CD4-positive, alpha-beta T cell treated with Interleukin-17A for 4 hours (primary cell): ENCODE measurements around the gene MAST2.
"Not testable (repeated sequence)": the region's sequence is repeated elsewhere in the genome, so short reads cannot be mapped to it uniquely, and the experiment has no call there.

Experiments
- DNase-seq: peaks from one replicate; pipeline ENCODE4 v3.0.0-alpha.2; 2020; ENCODE audit warnings: mixed read lengths

Gene MAST2

DNA sequence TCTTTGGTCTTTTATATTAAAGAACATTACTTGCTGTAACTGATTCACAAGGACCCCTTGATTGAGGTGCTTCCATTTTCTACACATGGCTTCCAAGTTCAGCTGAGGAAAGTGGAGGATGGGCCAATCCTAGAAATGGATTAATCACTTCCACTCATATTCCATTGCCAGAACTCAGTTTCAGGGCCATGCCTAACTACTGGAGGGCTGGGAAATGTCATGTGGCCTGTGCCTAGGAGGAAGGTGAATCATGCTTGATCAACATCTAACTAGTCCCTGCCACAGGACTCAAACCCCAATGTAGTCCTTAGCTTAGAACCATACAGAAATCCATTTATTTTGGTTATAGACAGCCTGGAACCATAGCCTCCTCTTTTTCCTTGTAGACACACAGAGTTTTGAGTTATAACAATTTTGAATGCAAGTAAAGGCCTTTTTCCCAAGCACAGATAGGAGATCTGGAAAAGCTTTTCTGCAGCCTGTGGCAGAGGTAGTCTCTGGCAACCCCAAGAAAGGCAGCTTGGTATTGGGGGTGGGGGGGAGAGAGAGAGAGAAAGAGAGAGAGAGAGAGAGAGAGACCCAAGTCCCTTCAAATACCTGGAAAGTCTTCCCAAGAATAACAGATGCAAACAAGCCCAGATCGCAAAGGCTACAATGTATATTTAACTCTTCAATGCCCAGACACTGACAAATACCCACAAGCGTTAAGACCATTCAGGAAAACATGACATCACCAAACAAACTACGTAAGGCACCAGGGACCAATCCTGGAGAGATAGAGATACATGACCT lies 12.5 kb downstream of the MAST2 start:
- no peak for DNase-seq

DNA sequence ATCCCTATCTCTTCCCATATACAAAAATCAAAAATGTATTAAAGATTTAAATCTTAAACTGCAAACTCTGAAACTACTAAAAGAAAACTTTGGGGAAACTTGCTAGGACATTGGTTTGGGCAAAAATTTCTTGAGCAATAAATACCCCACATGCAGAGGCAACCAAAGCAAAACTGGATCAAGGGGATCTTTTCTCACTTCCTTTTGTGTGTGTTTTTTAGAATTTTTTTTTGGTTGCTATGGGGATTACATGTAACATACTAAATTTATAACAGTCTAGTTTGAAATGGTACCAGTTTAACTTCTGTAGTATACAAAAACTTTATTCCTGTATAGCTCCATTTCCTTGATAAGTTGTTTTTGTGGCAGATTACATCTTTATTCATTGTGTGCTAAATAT lies 16.8 kb downstream of the MAST2 start:
- DNase-seq = no peak

DNA sequence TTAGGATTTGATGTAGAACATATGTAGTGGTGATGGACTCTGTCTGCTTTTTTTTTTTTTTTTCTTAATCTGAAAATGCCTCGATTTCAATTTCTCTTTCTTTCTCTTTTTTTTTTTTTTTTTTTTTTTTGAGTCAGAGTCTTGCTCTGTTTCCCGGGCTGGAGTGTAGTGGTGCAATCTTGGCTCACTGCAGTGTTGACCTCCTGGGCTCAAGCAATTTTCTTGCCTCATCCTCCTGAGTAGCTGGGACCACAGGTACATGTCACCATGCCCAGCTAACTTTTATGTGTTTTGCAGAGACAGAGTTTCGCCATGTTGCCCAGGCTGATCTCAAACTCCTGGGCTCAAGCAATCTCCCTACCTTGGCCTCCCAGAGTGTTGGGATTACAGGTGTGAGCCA lies 17.4 kb downstream of the MAST2 start:
- no peak for DNase-seq

DNA sequence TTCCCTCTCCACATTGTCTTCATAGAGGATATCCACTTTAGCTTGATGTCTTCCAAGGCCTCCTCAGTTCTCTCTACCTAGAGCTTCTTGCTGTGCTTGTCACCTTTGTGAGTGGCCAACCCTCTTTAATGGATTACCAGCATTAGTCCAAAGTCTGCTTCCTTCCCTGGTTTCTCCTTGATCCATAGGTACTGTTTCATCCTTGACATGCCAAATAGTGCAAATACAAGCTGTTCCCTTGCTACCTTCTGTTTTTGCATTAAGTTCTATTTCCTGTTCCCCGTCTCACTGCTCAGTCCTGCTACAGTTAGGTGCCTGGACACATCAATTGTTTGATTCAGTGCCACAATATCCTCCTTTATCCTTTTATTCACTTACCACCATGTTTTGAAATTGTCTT lies 19.2 kb downstream of the MAST2 start:
- no peak for DNase-seq

DNA sequence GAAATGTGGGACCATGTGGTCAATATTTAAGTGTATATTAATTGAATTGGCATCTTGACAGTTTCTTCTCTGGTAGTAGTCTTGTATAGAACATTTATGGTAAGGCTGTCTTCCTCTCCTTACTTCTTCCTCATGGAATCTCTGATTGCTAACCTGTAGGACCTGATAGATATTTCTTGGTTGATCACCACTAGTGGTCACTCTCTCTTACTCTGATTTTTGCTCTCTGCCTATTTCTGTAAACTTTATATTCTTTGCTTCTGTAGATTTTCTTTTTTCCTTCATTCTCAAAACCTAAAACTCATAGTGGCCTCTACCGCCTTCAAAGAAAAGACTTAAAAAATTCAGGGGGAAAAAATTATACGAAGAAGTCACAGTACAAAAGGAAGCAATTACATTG lies 21.2 kb downstream of the MAST2 start:
- DNase-seq = no peak

DNA sequence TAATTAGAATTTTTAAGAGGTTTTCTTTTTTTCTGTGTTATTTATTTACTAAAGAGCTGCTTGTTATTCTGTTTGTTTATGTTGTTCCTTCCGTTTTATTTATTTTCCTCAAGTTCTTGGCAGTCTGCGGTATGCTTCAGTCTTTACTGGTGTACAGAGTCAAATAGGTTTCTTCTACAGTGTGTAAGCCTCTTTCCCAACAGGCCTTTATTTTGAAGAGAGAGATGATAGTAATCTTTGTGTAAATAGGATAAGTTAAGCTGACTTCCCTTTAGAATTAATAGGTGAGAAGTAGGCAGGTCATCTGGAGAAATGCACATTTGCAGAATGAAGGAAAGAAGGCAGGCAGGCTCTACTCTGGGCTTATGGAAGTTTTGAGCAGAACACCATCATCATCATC lies 23.8 kb downstream of the MAST2 start:
- no peak for DNase-seq

DNA sequence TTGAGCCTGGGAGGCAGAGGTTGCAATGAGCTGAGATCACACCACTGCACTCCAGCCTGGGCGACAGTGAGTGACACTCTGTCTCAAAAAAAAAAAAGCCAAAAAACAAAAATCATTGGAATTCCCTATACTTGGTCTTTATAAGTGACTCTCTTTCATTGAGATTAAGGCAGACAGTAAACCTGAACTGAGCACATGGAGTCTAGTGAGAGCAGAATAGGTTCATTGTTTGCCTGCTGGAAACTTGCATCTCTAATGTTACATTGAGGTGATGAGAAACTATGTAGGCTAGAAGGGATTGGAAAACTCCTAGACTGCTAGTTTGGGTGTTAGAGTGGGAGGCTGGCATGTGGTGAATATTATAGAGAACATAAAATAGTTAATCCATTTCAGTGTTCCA lies 25.4 kb downstream of the MAST2 start:
- DNase-seq = no peak

DNA sequence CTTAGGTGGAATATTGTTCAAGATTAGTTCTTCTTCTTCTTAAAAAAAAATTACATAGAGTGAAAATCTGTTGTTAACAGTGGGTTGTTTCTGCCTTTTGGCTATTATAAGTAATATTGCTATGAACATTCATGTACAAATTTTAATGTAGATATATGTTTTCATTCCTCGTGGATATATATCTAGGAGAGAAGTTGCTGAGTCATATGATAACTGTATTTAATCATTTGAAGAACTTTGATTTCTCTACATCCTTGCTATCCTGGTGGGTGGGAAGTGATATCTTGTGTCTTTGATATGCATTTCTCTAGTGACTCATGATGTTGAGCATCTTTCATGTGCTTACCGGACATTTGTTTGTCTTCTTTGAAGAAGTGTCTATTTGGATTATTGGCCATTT lies 29.9 kb downstream of the MAST2 start:
- DNase-seq = no peak

DNA sequence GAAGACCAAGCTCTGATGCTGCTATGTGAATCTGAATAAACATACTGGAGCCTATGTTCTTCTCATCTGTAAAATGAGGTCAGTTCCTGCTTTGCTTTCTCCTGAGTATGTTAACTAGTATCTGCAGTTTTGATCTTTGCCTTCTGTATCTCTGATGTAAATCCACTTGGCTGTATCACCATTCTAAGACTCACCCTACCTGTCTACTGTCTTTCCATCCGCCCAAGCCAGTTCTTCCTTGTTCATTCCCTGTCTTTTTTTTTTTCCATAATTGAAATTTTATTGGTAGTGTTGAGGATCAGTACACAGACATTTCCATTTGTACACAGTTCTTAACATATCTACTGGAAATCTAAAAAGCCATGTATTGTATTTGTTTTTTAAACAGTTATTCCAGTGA lies 31.3 kb downstream of the MAST2 start:
- DNase-seq = no peak

DNA sequence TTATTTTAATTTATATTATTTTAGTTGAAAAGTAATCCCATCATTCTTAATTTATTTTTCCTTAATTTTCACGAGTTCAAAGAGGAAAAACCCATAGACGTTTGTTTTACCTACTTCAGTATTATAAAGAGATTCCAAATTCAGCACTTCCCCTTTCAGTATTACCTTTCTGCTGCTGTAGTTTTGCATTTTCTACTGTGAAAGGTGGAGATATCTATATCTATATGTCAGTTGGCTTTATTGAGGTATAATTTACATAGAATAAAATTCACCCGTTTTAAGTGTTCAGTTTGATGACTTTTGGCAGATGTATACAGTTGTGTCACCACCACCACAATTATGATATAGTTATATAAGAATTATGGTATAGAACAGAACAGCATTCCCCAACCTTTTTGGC lies 33.0 kb downstream of the MAST2 start:
- no peak for DNase-seq

DNA sequence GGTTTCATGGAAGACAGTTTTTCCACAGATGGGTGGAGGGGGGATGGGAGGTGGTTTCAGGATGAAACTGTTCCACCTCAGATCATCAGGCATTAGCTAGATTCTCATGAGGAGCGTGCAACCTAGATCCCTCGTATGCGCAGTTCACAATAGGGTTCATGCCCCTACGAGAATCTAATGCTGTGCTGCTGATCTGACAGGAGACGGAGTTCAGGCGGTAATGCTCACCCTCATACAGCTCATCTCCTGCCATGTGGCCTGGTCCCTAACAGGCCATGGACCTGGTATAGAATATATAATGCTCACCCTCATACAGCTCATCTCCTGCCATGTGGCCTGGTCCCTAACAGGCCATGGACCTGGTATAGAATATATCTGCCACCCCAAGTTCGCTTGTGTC lies 33.4 kb downstream of the MAST2 start:
- not testable (repeated sequence) for DNase-seq

DNA sequence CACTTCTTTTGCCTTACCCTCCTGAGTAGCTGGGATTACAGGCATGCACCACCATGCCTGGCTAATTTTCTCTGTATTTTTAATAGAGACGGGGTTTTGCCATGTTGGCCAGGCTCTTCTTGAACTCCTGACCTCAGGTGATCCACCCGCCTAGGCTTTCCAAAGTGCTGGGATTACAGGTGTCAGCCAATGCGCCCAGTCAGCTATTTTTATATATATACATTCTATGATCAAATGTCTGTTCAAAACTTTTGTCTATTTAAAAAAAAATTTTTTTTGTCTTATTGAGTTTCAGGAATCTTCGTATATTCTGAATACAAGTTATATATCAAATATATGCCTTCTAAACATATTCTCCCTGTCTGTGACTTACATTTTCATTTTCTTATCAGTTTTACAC lies 34.9 kb downstream of the MAST2 start:
- not testable (repeated sequence) for DNase-seq

DNA sequence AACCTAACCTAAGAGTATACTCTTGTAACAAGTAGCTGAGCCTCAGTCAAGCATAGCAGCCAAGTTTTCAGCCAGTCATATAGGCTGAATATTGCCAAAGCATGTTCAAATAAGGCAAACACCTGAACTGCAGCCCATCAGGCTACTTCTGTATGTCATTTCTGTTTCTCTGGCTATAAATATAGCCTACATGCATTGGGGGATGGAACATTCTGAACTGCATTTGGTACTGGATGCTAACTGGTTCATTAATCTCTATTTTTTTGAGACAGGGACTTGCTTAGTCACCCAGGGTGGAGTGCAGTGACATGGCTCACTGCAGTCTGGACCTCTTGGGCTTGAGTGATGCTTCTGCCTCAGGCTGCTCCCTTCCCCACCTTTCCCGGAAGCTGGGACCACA lies 37.3 kb downstream of the MAST2 start:
- DNase-seq = no peak

DNA sequence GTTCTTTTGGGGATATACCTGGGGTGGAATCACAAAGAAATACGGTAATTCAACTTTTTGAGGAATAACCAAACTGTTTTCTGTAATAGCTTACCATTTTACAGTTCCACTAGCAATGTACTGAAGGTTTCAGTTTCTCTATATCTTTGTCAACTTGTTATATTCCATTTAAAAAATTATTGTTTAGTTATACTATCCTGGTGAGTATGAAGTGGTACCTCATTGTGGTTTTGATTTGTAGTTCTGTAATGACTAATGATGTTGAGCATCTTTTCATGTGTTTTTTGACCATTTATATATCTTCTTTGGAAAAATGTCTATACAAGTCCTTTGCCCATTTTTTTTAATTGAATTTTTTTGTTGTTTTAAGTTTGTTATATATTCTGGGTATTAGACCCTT lies 39.4 kb downstream of the MAST2 start:
- DNase-seq = no peak

DNA sequence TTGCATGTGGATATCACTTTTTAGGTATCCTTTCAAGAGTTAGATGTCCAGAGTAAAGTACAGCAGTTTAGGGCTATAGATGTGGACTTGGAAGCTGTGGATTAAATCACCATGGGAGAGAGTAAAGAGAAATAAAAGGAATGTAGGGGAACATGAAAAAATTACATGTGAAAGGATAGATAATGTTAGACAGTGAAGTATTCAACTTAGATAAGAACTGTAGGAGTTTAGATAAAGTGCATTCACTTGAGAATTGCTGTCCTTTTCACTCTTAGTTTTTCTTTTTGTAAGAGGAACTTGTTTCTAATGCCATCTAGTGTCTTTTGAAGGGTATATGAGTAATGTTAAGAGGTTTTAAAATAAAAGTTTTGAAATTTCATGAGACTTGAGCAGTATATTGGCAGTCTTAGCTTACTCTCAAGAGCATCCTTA lies 40.1 kb downstream of the MAST2 start:
- no peak for DNase-seq

DNA sequence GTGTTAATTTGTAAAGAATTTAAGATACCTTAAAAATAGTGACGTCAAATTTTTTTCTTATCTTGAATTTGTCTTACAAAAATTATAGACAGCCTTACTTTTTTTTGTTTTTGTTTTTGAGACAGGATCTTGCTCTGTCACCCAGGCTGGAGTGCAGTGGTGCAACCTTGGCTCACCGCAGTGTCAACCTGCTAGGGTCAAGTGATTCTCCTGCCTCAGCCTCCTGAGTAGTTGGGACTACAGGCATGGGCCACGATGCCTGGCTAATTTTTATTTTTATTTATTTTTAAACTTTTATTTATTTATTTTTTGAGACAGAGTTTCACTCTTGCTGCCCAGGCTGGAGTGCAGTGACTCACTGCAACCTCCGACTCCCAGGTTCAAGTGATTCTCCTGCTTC lies 40.6 kb downstream of the MAST2 start:
- not testable (repeated sequence) for DNase-seq

DNA sequence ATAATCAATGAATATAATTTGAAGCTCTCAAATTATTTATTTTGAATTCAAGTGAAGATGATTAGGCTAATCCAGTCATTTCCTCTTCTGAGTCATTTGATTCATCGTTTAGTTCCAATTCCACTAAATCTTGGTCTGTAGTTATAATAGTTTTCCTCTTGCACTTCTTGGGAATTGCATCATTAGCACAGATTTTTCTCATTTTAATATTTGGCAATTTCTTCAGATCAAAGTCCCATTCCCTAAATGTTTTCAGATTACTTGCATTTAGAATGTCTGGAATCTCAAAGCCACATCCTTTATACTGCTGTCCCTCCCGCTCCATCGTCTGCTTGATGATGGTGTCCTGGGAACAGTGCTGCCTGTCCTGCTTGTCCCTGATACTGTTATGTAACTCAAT lies 43.5 kb downstream of the MAST2 start:
- DNase-seq = no peak

DNA sequence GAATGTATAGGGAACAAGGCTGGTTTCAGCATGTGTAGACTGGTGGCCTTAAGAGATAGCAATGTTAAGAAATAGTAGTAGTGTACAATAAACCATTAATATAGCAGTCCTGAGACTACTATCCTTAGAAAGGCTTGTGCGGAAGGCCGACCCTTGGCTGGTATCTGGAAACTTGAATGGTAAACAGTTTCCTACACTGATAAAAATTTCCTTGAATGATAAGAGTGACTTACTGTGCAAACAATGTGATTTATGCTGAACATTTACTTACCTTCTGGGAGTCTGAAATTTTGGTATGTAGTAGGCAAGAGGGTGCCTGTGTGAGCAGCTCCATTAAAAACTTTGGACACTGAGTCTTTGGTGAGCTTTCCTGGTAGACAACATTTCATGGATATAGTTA lies 44.7 kb downstream of the MAST2 start:
- DNase-seq = no peak

DNA sequence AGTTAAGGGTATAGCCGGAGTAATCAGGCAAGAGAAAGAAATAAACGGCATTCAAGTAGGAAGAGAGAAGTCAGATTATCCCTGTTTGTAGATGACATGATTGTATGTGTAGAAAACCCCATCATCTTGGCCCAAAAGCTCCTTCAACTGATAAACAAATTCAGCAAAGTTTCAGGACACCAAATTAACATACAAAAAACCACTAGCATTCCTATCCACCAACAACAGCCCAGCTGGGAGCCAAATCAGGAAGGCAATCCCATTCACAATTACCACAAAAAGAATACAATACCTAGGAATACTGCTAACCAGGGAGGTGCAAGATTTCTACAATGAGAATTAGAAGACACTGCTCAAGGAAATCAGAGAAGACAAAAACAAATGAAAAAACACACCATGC lies 45.3 kb downstream of the MAST2 start:
- no peak for DNase-seq

DNA sequence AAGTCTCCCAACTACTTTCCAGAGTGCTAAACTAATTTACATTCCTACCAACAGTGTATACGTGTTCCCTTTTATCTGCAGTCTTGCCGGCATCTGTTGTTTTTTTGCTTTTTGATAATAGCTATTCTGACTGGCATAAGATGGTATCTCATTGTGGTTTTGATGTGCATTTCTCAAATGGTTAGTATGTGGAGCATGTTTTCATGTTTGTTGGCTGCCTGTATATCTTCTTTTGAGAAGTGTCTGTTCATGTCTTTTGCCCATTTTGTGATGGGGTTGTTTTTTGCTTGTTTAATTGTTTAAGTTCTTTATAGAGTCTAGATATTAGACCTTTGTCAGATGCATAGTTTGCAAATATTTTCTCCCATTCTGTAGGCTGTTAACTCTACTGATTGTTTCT lies 46.6 kb downstream of the MAST2 start:
- no peak for DNase-seq

DNA sequence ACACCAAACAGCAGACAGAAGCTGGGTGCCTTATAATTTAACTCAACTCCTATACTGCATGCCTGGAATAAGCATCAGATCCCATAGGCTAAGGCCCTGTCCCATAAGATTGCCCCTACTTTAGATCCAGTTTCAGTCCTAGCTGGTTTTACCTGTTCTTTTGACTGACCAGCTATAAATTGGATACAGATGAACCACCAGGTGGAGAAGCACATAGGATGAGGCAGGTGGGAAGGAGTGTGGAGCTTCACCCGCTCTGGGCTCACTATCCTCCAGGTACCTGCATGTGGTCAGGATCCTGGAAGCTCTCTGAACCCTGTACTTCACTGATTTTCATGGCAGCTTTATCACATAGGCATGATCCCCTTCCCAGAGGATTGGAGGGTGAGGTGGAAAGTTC lies 51.3 kb downstream of the MAST2 start:
- no peak for DNase-seq

DNA sequence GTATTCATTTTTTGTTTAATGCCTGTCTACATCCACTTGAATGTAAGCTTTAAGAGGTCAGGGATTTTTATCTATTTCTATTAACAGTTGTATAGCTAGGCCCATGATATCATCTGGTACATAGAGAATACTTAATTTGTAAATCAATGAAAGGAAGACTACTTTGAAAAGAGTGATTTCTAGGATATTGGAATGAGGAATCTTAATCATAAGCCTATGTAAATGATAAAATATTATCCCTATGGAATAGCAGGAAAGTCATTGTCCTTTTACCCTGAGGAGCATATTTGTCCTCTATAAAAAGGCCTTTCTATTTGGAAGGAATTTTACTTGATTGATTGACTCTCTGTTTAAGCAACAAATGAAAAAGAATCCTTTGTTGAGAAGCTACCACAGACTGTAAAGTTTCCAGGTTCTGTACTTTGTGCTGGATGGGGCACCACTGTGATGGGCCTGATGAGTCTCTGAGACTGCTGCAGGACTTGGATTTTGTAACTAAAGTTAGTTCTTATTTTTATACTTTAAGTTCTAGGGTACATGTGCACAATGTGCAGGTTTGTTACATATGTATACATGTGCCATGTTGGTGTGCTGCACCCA lies 53.8 kb downstream of the MAST2 start:
- no peak for DNase-seq

DNA sequence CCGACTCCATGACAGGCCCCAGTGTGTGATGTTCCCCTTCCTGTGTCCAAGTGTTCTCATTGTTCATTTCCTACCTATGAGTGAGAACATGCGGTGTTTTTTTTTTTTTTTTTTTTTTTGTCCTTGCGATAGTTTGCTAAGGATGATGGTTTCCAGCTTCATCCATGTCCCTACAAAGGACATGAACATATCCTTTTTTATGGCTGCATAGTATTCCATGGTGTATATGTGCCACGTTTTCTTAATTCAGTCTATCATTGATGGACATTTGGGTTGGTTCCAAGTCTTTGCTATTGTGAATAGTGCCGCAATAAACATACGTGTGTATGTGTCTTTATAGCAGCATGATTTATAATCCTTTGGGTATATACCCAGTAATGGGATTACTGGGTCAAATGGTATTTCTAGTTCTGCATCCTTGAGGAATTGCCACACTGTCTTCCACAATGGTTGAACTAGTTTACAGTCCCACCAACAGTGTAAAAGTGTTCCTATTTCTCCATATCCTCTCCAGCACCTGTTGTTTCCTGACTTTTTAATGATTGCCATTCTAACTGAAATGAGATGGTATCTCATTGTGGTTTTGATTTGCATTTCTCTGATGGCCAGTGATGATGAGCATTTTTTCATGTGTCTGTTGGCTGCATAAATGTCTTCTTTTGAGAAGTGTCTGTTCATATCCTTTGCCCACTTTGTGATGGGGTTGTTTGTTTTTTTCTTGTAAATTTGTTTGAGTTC lies 54.5 kb downstream of the MAST2 start:
- DNase-seq = not testable (repeated sequence)

DNA sequence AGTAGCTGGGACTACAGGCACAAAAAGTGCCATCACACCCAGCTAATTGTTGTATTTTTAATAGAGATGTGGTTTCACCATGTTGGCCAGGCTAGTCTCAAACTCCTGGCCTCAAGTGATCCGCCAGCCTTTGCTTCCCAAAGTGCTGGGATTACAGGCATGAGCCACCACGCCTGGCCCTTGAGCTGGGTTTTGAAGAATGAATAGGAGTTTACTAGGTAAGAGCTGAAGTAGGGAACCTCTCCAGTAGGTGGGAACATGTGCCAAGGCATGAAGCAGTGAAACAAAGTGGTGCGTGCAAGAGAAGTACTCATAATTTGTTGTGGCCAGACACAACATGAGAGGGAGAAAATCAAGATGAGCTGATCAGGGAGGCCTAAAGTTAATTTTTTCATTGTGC lies 55.8 kb downstream of the MAST2 start:
- no peak for DNase-seq
